Gastrocnemius medialis (tissue), 4 donors: Measurements from ENCODE around the gene STAC2.

Source experiments
- POLR2A ChIP-seq, 2 donors: fragments of 450-650 bp; IDR thresholded peaks; one replicate each; pipeline ENCODE4 v1.6.1; 2017; ENCODE audit warnings: antibody characterized with exemption in 2 of 2, mild to moderate bottlenecking in 2 of 2, moderate library complexity in 2 of 2
- TF ChIP-seq, protein P1 (sequence below), 5 experiments: fragments of 450-650 bp in 3 of 5; fragments of 200-600 bp in 2 of 5; sonication (generic) in 2 of 5; IDR thresholded peaks in 4 of 5; conservative IDR thresholded peaks in 1 of 5; 1 replicate in 4 of 5; 2 replicates in 1 of 5; pipeline ENCODE4 v1.5.1; 2016 to 2019; ENCODE audit warnings: antibody characterized with exemption in 5 of 5, mild to moderate bottlenecking in 3 of 5, moderate library complexity in 3 of 5

DNA sequence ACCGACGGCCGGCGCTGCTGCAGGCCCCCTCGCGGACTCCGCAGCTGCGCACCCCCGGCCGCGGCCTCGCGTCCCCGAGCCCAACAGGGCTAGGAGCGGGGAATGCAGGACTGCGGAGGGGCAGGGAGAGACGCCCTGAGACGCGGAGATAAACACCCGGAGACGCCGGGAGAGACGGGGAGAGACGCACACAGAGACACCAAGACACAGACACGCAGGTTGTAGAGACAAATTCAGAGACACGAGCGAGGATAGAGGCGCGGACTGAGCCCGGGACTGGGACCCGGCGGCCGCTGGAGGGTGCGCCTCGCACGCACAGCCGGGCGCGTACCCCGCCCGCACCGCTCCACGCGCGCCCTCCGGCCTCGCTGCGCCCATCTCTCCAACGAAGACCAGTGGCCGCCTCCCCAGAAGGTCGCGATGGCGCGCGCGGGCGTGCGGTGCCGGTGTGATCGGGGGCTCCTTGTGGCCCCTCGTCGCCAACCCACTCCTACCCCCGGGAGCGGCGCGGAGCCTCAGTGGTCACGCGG lies 902 bp downstream of the STAC2 start:
- TF ChIP-seq, protein P1, sequence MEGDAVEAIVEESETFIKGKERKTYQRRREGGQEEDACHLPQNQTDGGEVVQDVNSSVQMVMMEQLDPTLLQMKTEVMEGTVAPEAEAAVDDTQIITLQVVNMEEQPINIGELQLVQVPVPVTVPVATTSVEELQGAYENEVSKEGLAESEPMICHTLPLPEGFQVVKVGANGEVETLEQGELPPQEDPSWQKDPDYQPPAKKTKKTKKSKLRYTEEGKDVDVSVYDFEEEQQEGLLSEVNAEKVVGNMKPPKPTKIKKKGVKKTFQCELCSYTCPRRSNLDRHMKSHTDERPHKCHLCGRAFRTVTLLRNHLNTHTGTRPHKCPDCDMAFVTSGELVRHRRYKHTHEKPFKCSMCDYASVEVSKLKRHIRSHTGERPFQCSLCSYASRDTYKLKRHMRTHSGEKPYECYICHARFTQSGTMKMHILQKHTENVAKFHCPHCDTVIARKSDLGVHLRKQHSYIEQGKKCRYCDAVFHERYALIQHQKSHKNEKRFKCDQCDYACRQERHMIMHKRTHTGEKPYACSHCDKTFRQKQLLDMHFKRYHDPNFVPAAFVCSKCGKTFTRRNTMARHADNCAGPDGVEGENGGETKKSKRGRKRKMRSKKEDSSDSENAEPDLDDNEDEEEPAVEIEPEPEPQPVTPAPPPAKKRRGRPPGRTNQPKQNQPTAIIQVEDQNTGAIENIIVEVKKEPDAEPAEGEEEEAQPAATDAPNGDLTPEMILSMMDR (IDR thresholded peaks at IDR 0.05 in 4 of 5, conservative IDR thresholded peaks at IDR 0.05 in 1 of 5), result no peak
- TF ChIP-seq POLR2A (IDR thresholded peaks at IDR 0.05), result no peak
